Lung (tissue), 12 donors: Measurements from ENCODE around the gene JUP. TPM values are rescaled to one million over a fixed set of nuclear protein-coding genes. Genes with fewer than 3 reads are reported as not detected.
A peak's percentile ranks its signal among the peaks of the same experiment; 100 is the strongest.

Source experiments
- ATAC-seq: fragments of 200-7000 bp; cut with Tn5 transposase; one replicate; pipeline ENCODE4 v1.9.1; 2020; ENCODE audit warnings: moderate number of reproducible peaks; ENCODE audit not compliant: insufficient read depth, low FRiP score
- DNase-seq, 3 donors: peaks; one replicate each; pipeline ENCODE4 v3.0.0-alpha.2; 2013 to 2017
- H3K27ac ChIP-seq, 2 donors: one replicate each; pipeline ENCODE4 v1.5.1; 2013; ENCODE audit warnings: mild to moderate bottlenecking in 2 of 2, moderate library complexity in 2 of 2, control low read depth in 1 of 2, inconsistent platforms in 1 of 2, low read depth in 1 of 2, low read length in 1 of 2
- H3K27me3 ChIP-seq, 3 donors: one replicate each; pipeline ENCODE4 v1.5.1; 2013; ENCODE audit warnings: low read length in 2 of 3; ENCODE audit not compliant: control insufficient read depth in 3 of 3, insufficient read depth in 3 of 3
- H3K36me3 ChIP-seq, 4 donors: one replicate each; pipeline ENCODE4 v1.5.1; 2013; ENCODE audit warnings: low read length in 4 of 4, mild to moderate bottlenecking in 1 of 4, moderate library complexity in 1 of 4; ENCODE audit not compliant: control insufficient read depth in 4 of 4, insufficient read depth in 4 of 4
- H3K4me1 ChIP-seq, 5 donors: one replicate each; pipeline ENCODE4 v1.5.1; 2013; ENCODE audit warnings: low read length in 5 of 5, mild to moderate bottlenecking in 2 of 5, moderate library complexity in 1 of 5; ENCODE audit not compliant: control insufficient read depth in 5 of 5, insufficient read depth in 5 of 5
- H3K4me3 ChIP-seq: one replicate; pipeline ENCODE4 v1.5.1; 2013; ENCODE audit warnings: mild to moderate bottlenecking, control low read depth, moderate library complexity
- H3K9ac ChIP-seq, 2 donors: one replicate each; pipeline ENCODE4 v1.5.1; 2013; ENCODE audit warnings: low read length in 2 of 2, control low read depth in 1 of 2; ENCODE audit not compliant: insufficient read depth in 1 of 2
- H3K9me3 ChIP-seq, 4 donors: one replicate each; pipeline ENCODE4 v1.5.1; 2013; ENCODE audit warnings: low read length in 3 of 4, mild to moderate bottlenecking in 1 of 4, moderate library complexity in 1 of 4; ENCODE audit not compliant: control insufficient read depth in 4 of 4, insufficient read depth in 3 of 4
- WGBS, 2 donors: extraction: QIAGEN DNeasy Blood & Tissue Kit; methylation state at CpG; one replicate each; pipeline ENCODE4 v1.1.7; 2013; 5-methylcytosine and 5-hydroxymethylcytosine counted together
- polyA plus RNA-seq, 2 donors: library from polyadenylated mRNA; stranded (reverse); fragments of 200-250 nt; gene quantifications; one replicate each; pipeline ENCODE4 v1.2.1, GENCODE V29; 2013
- total RNA-seq, 2 donors: library from RNA; depleted of rRNA in 1 of 2; stranded (reverse); fragments of >200 nt in 1 of 2; gene quantifications; one replicate each; pipeline ENCODE4 v1.2.1, GENCODE V29; 2014 to 2021
- TF ChIP-seq, protein P1 (sequence below): IDR thresholded peaks from 2 replicates; pipeline ENCODE4 v1.5.1; 2012; ENCODE audit warnings: mild to moderate bottlenecking; ENCODE audit errors: control extremely low read depth, extremely low read depth
- donor health status: control.
- donor health status: control.
- donor health status: Bipolar disorder and iron deficiency.
- donor health status: healthy.
- donor health status: DM: yes; HTN: yes; CAD: no.

JUP gene
- total and polyA plus RNA-seq, 4 donors = 60.9 to 150 (median 101) TPM

DNA sequence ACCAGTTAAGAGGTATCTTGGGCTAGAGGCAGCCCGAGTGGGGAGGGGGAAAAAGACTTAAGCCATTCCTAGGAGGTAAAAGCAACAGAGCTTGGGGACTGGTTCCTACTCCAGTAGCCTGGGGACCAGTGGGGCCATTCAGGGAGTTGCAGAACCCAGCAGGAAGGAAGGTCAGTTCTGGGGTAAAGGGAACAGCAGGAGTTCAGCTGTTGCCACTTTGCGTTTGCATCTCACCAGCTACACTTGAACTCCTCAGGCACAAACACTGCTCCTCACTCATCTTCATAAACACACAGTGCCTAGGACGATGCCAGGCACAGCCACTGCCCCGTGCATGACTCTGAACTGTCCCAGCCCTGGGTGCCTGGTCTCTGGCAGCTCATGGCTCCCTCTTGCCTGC is 56.0 kb downstream of the JUP start:
- WGBS, 2 donors = 45 to 56% methylated on average over 4 of the region's 4 CpGs
- TF ChIP-seq, protein P1, sequence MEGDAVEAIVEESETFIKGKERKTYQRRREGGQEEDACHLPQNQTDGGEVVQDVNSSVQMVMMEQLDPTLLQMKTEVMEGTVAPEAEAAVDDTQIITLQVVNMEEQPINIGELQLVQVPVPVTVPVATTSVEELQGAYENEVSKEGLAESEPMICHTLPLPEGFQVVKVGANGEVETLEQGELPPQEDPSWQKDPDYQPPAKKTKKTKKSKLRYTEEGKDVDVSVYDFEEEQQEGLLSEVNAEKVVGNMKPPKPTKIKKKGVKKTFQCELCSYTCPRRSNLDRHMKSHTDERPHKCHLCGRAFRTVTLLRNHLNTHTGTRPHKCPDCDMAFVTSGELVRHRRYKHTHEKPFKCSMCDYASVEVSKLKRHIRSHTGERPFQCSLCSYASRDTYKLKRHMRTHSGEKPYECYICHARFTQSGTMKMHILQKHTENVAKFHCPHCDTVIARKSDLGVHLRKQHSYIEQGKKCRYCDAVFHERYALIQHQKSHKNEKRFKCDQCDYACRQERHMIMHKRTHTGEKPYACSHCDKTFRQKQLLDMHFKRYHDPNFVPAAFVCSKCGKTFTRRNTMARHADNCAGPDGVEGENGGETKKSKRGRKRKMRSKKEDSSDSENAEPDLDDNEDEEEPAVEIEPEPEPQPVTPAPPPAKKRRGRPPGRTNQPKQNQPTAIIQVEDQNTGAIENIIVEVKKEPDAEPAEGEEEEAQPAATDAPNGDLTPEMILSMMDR = no peak
- Histone ChIP-seq H3K9ac (no peak overlapping the region), H3K9me3 (no peaks in the 10 kb centered on the region), H3K4me3 (no peak overlapping the region), H3K27me3 (peaks cover 0 to 45% (median 32%) of the 10 kb centered on the region in 3 donors), H3K27ac (no peak overlapping the region), H3K4me1 (peaks cover 0 to 12% (median 5%) of the 10 kb centered on the region in 5 donors), H3K36me3 (no peaks in the 10 kb centered on the region)
- ATAC-seq = no peak
- no peak for DNase-seq

DNA sequence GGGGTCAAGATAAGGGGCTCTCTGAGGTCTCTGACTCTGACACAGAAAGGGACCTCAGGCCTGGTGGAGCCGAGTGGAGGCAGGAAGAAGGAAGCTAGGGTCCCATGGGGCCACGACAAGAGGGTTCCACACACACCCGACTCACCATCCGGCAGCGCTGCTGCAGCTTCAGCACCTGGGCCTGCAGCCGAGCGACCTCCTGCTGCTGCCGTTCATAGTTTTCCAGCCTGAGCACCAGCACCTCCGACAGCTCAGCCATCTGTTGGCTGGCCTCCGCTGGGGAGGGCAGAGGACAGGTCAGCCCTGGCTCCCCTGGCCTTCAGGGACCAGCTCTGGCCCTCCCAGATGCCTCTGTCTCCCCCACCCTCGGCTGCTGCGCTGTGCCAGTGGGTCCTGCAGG is 58.5 kb downstream of the JUP start:
- H3K27me3 ChIP-seq = peaks cover 0 to 27% (median 15%) of the 10 kb centered on the region in 3 donors
- no peaks in the 10 kb centered on the region for H3K36me3 ChIP-seq
- no peaks in the 10 kb centered on the region for H3K4me1 ChIP-seq
- H3K27ac ChIP-seq = no peak overlapping the region
- H3K4me3 ChIP-seq = no peak overlapping the region
- no peak for DNase-seq
- TF ChIP-seq, protein P1 = no peak
- no peaks in the 10 kb centered on the region for H3K9me3 ChIP-seq
- no peak for ATAC-seq
- 75 to 80% methylated on average over 12 of the region's 12 CpGs for WGBS, 2 donors
- no peak overlapping the region for H3K9ac ChIP-seq

DNA sequence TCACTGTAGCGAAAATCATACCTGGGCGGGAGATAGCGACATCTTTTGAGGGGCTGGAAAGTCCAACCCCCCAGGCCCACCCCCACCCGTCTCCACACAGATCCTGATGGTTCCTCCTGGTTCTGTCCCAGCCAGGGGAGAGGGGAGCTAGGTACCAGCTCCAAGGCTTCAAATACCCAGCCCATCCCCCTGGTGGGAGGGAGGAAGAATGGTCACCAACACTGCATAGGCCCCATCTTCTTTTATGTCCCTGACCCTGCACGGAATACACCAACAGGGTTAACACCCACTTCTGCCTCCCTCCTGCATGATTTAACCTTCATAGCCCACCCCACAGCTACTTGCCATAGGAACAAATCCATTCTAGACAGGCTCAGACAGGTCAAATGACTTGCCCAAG is 61.4 kb downstream of the JUP start:
- H3K27ac ChIP-seq = no peak overlapping the region
- DNase-seq = peak in 1 of 3 donors; percentile 5
- H3K4me3 ChIP-seq = no peak overlapping the region
- no peaks in the 10 kb centered on the region for H3K36me3 ChIP-seq
- no peaks in the 10 kb centered on the region for H3K9me3 ChIP-seq
- TF ChIP-seq, protein P1 = no peak
- peaks cover 0 to 2% (median 0%) of the 10 kb centered on the region in 3 donors for H3K27me3 ChIP-seq
- no peak for ATAC-seq
- no peaks in the 10 kb centered on the region for H3K4me1 ChIP-seq
- H3K9ac ChIP-seq = no peak overlapping the region
- WGBS, 2 donors = 91 to 92% methylated on average over 5 of the region's 5 CpGs

DNA sequence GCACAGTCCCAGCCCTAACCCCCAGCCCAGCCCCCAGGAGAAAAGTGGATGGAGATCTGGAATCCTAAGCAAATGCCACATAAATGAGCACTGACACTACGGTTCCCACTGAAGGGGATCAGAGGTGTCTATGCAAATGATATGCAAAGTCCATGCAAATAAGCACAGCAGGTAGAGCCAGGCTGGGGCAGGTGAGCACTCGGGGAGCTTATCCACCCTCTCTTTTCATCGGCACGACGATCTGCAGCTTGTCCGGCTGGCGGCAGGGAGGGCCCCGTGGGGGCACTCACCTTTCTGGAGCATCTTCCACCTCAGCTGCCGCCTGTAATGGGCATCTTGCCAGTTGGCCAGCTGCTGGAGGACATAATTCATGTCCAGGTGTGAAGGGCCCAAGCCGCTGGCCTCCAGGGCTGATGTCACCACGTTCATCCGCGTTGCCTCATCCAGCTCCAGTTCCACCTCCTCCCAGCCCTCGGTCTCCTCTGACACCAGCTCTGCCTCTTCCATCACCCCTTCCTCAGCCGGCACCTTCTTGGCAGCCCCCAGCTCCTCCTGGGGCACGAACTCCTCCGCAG is 61.9 kb downstream of the JUP start:
- WGBS, 2 donors = 70 to 83% methylated on average over 13 to 17 of the region's 17 CpGs
- ATAC-seq (no peak), DNase-seq (peak in 1 of 3 donors; percentile 11)
- H3K4me1 ChIP-seq = no peaks in the 10 kb centered on the region
- no peak overlapping the region for H3K4me3 ChIP-seq
- no peaks in the 10 kb centered on the region for H3K27me3 ChIP-seq
- no peaks in the 10 kb centered on the region for H3K9me3 ChIP-seq
- no peak overlapping the region for H3K27ac ChIP-seq
- no peak overlapping the region for H3K9ac ChIP-seq
- no peaks in the 10 kb centered on the region for H3K36me3 ChIP-seq
- TF ChIP-seq, protein P1 = no peak
